Suprapubic skin (tissue), 4 donors: Measurements from ENCODE around the gene PDIK1L. TPM values are rescaled to one million over a fixed set of nuclear protein-coding genes. Genes with fewer than 3 reads are reported as not detected.
"Not testable (repeated sequence)": the region's sequence is repeated elsewhere in the genome, so short reads cannot be mapped to it uniquely, and the experiment has no call there.

ENCODE experiments used
- DNase-seq, 2 donors: peaks; one replicate each; pipeline ENCODE4 v3.0.0-alpha.2; 2019; ENCODE audit warnings: low spot score in 2 of 2
- H3K27ac ChIP-seq: fragments of 200-600 bp; sonication (generic); one replicate; pipeline ENCODE4 v1.5.1; 2019
- H3K27me3 ChIP-seq: fragments of 200-600 bp; sonication (generic); one replicate; pipeline ENCODE4 v1.5.1; 2019
- H3K36me3 ChIP-seq: fragments of 200-600 bp; sonication (generic); one replicate; pipeline ENCODE4 v1.5.1; 2019
- H3K4me1 ChIP-seq: fragments of 200-600 bp; sonication (generic); one replicate; pipeline ENCODE4 v1.5.1; 2019
- H3K4me3 ChIP-seq: fragments of 200-600 bp; sonication (generic); one replicate; pipeline ENCODE4 v1.5.1; 2019; ENCODE audit warnings: mild to moderate bottlenecking
- H3K9me3 ChIP-seq: fragments of 200-600 bp; sonication (generic); one replicate; pipeline ENCODE4 v1.5.1; 2019
- CTCF ChIP-seq, 2 donors: fragments of 200-600 bp in 1 of 2; fragments of 450-650 bp in 1 of 2; sonication (generic) in 1 of 2; IDR thresholded peaks; one replicate each; pipeline ENCODE4 v1.5.1; 2016 to 2019; ENCODE audit warnings: antibody characterized with exemption in 2 of 2, mild to moderate bottlenecking in 1 of 2, moderate library complexity in 1 of 2
- EP300 ChIP-seq: sonication (generic); formaldehyde crosslinking; IDR thresholded peaks from one replicate; pipeline ENCODE4 v1.6.1; 2017; ENCODE audit warnings: antibody characterized with exemption
- POLR2A ChIP-seq, 2 donors: fragments of 450-650 bp; IDR thresholded peaks; one replicate each; pipeline ENCODE4 v1.6.1; 2017; ENCODE audit warnings: antibody characterized with exemption in 2 of 2, mild to moderate bottlenecking in 2 of 2, moderate library complexity in 2 of 2
- POLR2AphosphoS5 ChIP-seq, 3 donors: sonication (generic); formaldehyde crosslinking; IDR thresholded peaks; one replicate each; pipeline ENCODE4 v1.6.1; 2017; ENCODE audit warnings: antibody characterized with exemption in 3 of 3
- WGBS: methylation state at CpG from one replicate; pipeline ENCODE4 v1.1.5; 2018; 5-methylcytosine and 5-hydroxymethylcytosine counted together
- total RNA-seq, 4 donors: library from RNA; depleted of rRNA; stranded (reverse); fragments of >200 nt; gene quantifications; one replicate each; pipeline ENCODE4 v1.1.0, GENCODE V29; 2016

The PDIK1L gene
- total RNA-seq, 4 donors from 2014 or later = 9.1 to 14.1 (median 10.0) TPM

- TF ChIP-seq EP300 (no peak), POLR2AphosphoS5 (IDR thresholded peaks at IDR 0.05) (no peak), POLR2A (IDR thresholded peaks at IDR 0.05) (no peak), CTCF (IDR thresholded peaks at IDR 0.05) (no peak)
- H3K4me3 ChIP-seq = no peak overlapping the region
- DNase-seq = no peak
- peaks cover 17% of the 10 kb centered on the region for H3K4me1 ChIP-seq
- H3K36me3 ChIP-seq = no peaks in the 10 kb centered on the region
- H3K27me3 ChIP-seq = no peaks in the 10 kb centered on the region
- H3K27ac ChIP-seq = no peak overlapping the region
- H3K9me3 ChIP-seq = no peaks in the 10 kb centered on the region
Measured at GRCh38 chr1:26097696-26098095, 13.9 kb upstream of the PDIK1L start.

GRCh38 chr1:26098602-26099001 is 13.0 kb upstream of the PDIK1L start:
- Histone ChIP-seq H3K4me3 (no peak overlapping the region), H3K4me1 (peaks cover 16% of the 10 kb centered on the region), H3K27me3 (no peaks in the 10 kb centered on the region), H3K36me3 (no peaks in the 10 kb centered on the region), H3K27ac (no peak overlapping the region), H3K9me3 (no peaks in the 10 kb centered on the region)
- TF ChIP-seq CTCF (IDR thresholded peaks at IDR 0.05) (no peak), EP300 (no peak), POLR2A (IDR thresholded peaks at IDR 0.05) (no peak), POLR2AphosphoS5 (IDR thresholded peaks at IDR 0.05) (no peak)
- no peak for DNase-seq
- 92% methylated on average over 4 of the region's 4 CpGs for WGBS

GRCh38 chr1:26099780-26100179 is 11.8 kb upstream of the PDIK1L start:
- 92% methylated on average over 3 of the region's 3 CpGs for WGBS
- Histone ChIP-seq H3K36me3 (no peaks in the 10 kb centered on the region), H3K27me3 (no peaks in the 10 kb centered on the region), H3K4me1 (peaks cover 5% of the 10 kb centered on the region), H3K9me3 (no peaks in the 10 kb centered on the region), H3K27ac (no peak overlapping the region), H3K4me3 (no peak overlapping the region)
- no peak for DNase-seq
- TF ChIP-seq POLR2A (IDR thresholded peaks at IDR 0.05) = no peak
- no peak for TF ChIP-seq CTCF (IDR thresholded peaks at IDR 0.05)
- no peak for TF ChIP-seq EP300
- no peak for TF ChIP-seq POLR2AphosphoS5 (IDR thresholded peaks at IDR 0.05)

- WGBS = 83% methylated on average over 10 of the region's 10 CpGs
Measured at GRCh38 chr1:26100204-26100603, 11.4 kb upstream of the PDIK1L start.

GRCh38 chr1:26102119-26102518 is 9.5 kb upstream of the PDIK1L start:
- no peaks in the 10 kb centered on the region for H3K36me3 ChIP-seq
- no peak overlapping the region for H3K27ac ChIP-seq
- no peak overlapping the region for H3K4me3 ChIP-seq
- H3K4me1 ChIP-seq = no peaks in the 10 kb centered on the region
- 86% methylated on average over 3 of the region's 3 CpGs for WGBS
- H3K27me3 ChIP-seq = no peaks in the 10 kb centered on the region
- TF ChIP-seq POLR2A (IDR thresholded peaks at IDR 0.05) = no peak
- no peak for DNase-seq
- H3K9me3 ChIP-seq = no peaks in the 10 kb centered on the region

More at GRCh38 chr1:26100204-26100603, 11.4 kb upstream of the PDIK1L start:
- not testable (repeated sequence) for H3K4me3 ChIP-seq, H3K9me3 ChIP-seq, DNase-seq, H3K27me3 ChIP-seq, H3K4me1 ChIP-seq, H3K36me3 ChIP-seq, H3K27ac ChIP-seq

- WGBS = 58% methylated on average over 2 of the region's 2 CpGs
Measured at GRCh38 chr1:26102526-26102925, 9.1 kb upstream of the PDIK1L start.

More at GRCh38 chr1:26102526-26102925, 9.1 kb upstream of the PDIK1L start:
- no peak overlapping the region for H3K27ac ChIP-seq
- no peaks in the 10 kb centered on the region for H3K9me3 ChIP-seq
- H3K27me3 ChIP-seq = no peaks in the 10 kb centered on the region
- H3K4me1 ChIP-seq = no peaks in the 10 kb centered on the region
- no peak overlapping the region for H3K4me3 ChIP-seq
- DNase-seq = no peak
- no peaks in the 10 kb centered on the region for H3K36me3 ChIP-seq
- TF ChIP-seq CTCF (IDR thresholded peaks at IDR 0.05) (no peak), POLR2A (IDR thresholded peaks at IDR 0.05) (no peak), POLR2AphosphoS5 (IDR thresholded peaks at IDR 0.05) (no peak), EP300 (no peak)
